KOPT-K1 (cell line): ENCODE results near the gene LRRC4C.

ENCODE experiments used
- H3K27ac ChIP-seq: fragments of 200-600 bp; sonication (generic); 2 replicates; pipeline ENCODE4 v1.5.1; 2016; ENCODE audit warnings: antibody characterized with exemption, mild to moderate bottlenecking, low read depth, low read length; ENCODE audit not compliant: poor library complexity, severe bottlenecking
- H3K36me3 ChIP-seq: fragments of 200-600 bp; sonication (generic); 2 replicates; pipeline ENCODE4 v1.5.1; 2017; ENCODE audit warnings: antibody characterized with exemption, mild to moderate bottlenecking, low read length, moderate library complexity; ENCODE audit not compliant: insufficient read depth
- H3K9me3 ChIP-seq: fragments of 200-600 bp; sonication (generic); 2 replicates; pipeline ENCODE4 v1.5.1; 2017; ENCODE audit warnings: antibody characterized with exemption, low read length, mild to moderate bottlenecking; ENCODE audit not compliant: insufficient read depth, poor library complexity, severe bottlenecking

Gene LRRC4C

DNA sequence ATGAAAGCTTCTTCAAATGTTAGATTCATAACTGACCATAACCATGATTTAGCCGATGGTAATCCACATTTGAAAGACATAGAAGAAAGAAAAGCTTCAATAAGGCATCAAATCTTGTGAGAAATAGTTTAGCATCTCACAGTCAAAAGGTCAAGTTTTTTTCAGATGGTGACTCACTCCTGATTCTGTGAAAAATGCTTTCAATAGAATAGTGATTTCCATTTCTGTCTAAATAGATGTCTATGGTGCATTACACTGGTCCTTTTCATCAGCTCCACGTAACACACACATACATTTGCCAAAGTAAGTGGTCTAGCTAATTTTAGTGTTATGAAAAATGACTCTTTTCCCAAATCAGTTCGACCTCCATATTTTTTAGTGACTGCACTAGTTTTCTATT, 139.2 kb downstream of the LRRC4C start:
- no peaks in the 10 kb centered on the region for H3K36me3 ChIP-seq
- no peaks in the 10 kb centered on the region for H3K9me3 ChIP-seq
- H3K27ac ChIP-seq: no peak overlapping the region

DNA sequence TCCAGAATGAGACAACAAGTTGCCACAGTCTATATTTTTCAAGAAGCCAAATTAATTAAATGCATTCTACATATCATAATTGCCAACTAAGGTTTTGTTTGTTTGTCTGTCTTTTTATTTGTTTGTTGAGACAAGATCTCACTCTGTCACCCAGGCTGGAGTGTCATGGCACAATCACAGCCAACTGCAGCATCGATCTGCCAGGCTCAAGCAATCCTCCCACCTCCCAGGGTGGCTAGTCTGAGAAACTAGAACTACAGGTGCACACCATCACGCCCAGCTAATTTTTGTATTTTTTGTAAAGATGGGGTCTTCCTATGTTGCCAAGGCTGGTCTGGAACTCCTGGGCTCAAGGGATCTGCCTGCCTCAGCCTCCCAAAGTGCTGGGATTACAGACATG, 140.0 kb downstream of the LRRC4C start:
- Histone ChIP-seq H3K36me3 (no peaks in the 10 kb centered on the region), H3K9me3 (no peaks in the 10 kb centered on the region), H3K27ac (no peak overlapping the region)

DNA sequence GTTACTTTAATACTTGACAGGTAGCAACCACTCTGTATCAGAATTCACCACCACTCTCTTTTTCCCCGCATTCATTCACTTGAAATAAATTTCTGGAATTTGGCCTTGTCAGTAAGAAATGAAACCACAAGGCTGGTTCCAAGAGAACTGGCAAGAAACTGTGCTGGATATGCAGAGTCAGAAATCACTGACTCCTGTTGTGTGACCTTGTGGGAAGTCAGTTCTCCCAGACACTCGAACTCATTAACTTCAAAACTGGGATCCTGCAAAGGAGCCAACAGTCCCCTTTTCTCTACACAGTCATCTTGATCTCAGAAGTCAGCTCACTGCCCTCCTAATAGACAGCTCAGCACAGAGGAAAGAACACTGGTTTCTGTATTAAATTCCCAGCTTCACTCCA, 142.7 kb downstream of the LRRC4C start:
- Histone ChIP-seq H3K36me3 (no peaks in the 10 kb centered on the region), H3K9me3 (no peaks in the 10 kb centered on the region)

GRCh38 chr11:41313226-41313625, 146.2 kb downstream of the LRRC4C start:
- Histone ChIP-seq H3K27ac (no peak overlapping the region), H3K36me3 (no peaks in the 10 kb centered on the region), H3K9me3 (no peaks in the 10 kb centered on the region)

More for the DNA sequence above, 142.7 kb downstream of the LRRC4C start:
- H3K27ac ChIP-seq: no peak overlapping the region

DNA sequence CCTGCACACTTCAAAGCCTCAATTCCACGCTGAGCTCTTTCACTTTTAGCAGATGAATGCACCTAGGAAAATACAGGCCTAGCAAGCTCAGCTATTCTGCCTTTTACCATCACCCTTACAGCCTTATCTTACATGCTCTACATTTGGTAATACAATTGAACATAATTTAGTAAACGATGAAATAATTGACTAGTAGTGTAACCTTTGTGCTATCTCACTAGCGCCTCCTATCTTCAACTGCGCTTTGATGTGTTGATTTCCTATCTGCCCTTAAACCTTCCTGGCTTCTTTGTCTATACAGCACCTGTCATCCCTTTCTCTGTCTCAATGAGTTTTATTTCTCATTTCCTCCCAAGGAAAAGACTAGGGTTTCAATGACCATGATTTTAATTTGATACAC, 149.7 kb downstream of the LRRC4C start:
- H3K36me3 ChIP-seq: no peaks in the 10 kb centered on the region
- H3K27ac ChIP-seq: no peak overlapping the region
- no peaks in the 10 kb centered on the region for H3K9me3 ChIP-seq

DNA sequence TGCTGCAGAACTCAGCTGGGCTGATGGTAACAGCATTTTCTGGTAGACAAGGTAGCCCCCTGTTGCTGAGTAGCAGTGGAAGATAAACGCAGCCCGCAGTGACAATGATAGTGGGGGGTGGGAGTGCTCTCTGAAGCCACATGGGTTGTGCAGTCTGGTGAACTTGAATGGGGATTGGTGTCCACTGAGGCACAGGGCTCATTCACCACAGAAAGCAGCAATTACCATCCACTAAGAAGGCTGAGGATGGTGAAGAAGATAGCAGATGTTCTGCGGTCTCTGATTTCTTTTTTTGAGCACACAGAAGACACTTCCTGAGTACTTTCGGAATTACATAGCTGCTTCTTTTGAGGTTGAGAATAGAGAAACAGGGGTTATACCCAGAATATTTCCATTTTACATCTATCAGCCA, 150.3 kb downstream of the LRRC4C start:
- Histone ChIP-seq H3K9me3 (no peaks in the 10 kb centered on the region), H3K27ac (no peak overlapping the region), H3K36me3 (no peaks in the 10 kb centered on the region)

DNA sequence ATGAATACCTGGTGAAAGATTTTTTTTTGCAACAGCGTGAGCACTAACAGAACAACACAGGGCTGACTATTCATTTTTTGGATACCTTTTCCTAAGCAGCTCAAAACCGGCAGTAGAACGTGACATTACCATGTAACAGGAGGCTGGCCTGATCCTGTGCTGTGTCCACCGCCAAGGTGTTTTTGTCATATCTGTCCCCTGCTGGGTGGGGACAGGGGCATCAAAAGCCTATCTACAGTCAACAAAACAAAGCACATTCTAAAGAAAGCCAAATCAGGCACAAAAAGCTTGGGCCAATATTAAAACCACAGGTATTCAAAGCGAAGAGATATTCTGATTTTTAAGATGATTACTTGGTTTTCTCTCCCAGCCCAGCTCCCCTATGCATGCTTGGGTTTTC, 151.2 kb downstream of the LRRC4C start:
- H3K9me3 ChIP-seq: no peaks in the 10 kb centered on the region
- no peaks in the 10 kb centered on the region for H3K36me3 ChIP-seq
- no peak overlapping the region for H3K27ac ChIP-seq

GRCh38 chr11:41307296-41308080, 152.0 kb downstream of the LRRC4C start:
- H3K9me3 ChIP-seq: no peaks in the 10 kb centered on the region
- H3K27ac ChIP-seq: no peak overlapping the region
- H3K36me3 ChIP-seq: no peaks in the 10 kb centered on the region

DNA sequence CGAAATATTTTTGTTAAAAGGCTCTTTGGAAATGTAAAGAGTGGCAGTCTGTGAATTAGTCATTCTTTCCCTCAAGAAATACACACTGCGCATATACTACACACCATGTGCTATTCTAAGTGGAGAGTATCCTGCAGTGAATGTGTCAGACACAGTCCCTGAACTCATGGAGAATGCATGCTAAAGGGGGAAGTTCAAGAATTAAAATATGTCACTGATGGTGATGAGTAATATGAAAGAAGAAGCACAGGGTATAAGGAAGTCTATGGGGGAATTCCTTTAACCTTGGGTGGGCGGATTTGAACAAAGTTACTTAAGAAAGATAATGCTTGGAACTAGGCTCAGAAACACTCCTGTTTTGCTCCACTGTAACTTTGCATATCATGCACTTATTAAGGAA, 153.0 kb downstream of the LRRC4C start:
- Histone ChIP-seq H3K36me3 (no peaks in the 10 kb centered on the region), H3K9me3 (no peaks in the 10 kb centered on the region), H3K27ac (no peak overlapping the region)

GRCh38 chr11:41301023-41301422, 158.4 kb downstream of the LRRC4C start:
- Histone ChIP-seq H3K9me3 (no peaks in the 10 kb centered on the region), H3K27ac (no peak overlapping the region)

DNA sequence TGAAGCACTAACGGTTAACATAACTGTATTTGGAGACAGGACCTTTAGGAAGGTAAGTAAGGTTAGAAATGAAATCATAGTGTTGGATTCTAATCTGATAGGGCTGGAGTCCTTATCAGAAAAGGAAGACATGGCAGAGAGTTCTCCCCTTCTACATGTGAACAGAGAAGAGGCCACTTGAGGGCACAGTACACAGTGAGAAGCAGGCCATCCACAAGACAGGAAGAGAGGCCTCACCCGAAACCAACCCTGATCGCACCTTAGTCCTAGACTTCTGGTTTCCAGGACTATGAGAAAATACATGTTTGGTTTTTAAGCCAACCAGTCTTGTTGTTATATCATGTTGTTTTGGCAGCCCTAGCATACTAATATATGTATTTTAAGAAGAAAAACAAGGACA, 170.0 kb downstream of the LRRC4C start:
- no peaks in the 10 kb centered on the region for H3K36me3 ChIP-seq
- H3K27ac ChIP-seq: no peak overlapping the region
- H3K9me3 ChIP-seq: no peaks in the 10 kb centered on the region

More at GRCh38 chr11:41301023-41301422, 158.4 kb downstream of the LRRC4C start:
- no peaks in the 10 kb centered on the region for H3K36me3 ChIP-seq

DNA sequence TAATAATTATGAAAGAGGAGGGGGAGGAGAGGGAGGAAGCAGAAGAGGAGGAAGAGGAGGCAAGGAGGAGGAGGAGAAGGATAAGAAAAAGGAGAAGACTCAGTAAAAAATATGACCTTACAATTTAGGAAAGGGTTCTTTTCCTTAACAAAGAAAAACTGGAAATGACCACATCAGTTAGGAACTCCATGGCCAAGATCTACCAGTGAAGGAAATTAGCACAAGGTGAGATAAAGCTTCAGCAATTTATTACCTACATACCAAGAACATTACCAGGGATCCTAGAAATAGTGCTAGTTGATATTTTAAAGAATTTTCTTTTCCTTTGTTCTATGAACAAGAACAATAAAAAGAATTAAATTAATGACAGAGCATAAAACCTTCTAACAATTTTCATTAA, 172.7 kb downstream of the LRRC4C start:
- Histone ChIP-seq H3K9me3 (no peaks in the 10 kb centered on the region), H3K27ac (no peak overlapping the region), H3K36me3 (no peaks in the 10 kb centered on the region)

DNA sequence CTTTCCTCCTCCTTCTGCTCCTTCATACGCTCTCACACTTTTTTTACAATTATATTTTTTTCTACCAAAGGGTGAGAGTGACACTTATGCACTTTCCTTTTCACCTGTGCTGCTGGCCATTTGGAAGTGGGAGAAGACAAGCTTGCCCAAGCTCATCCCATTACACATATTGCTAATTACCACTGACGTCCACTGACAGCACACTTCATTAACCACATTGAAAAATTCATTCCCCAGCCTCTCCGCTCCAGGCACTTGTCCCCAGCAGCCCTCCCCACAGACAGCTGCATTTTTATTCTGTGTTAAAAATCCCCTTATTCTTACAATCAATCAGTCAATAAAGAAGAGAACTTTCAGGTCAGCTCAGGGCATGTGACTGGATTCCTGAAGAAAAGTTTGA, 175.1 kb downstream of the LRRC4C start:
- H3K36me3 ChIP-seq: no peaks in the 10 kb centered on the region
- no peaks in the 10 kb centered on the region for H3K9me3 ChIP-seq
- H3K27ac ChIP-seq: no peak overlapping the region

GRCh38 chr11:41283191-41283930, 176.1 kb downstream of the LRRC4C start:
- H3K27ac ChIP-seq: no peak overlapping the region
- H3K36me3 ChIP-seq: no peaks in the 10 kb centered on the region
- H3K9me3 ChIP-seq: no peaks in the 10 kb centered on the region

DNA sequence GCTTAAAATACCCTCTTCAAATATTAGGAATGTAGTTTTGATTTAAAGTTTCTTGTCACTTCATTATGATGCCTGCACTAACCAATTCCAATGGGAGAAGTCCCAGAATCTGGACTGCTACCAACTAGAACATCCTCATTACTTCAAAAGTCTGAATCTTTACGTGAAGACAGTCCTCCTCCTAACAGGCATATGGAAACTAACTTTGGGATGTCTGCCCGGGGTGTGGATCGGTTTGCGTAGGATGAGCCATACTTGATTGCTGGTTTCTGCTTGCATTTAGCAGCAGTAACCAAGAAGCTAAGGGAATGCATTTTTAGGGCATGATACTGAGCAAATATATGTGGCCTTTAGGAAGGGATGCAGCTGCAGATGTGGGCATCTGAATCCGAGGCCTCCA, 177.1 kb downstream of the LRRC4C start:
- Histone ChIP-seq H3K27ac (no peak overlapping the region), H3K36me3 (no peaks in the 10 kb centered on the region), H3K9me3 (no peaks in the 10 kb centered on the region)
